HCT116 (cell line): ENCODE measurements around the gene CTNND2. TPM values are rescaled to one million over a fixed set of nuclear protein-coding genes. Genes with fewer than 3 reads are reported as not detected.

Experiments
- ATAC-seq: fragments of 200-7000 bp; cut with Tn5 transposase; 2 replicates; pipeline ENCODE4 v1.9.1; 2020; ENCODE audit warnings: mild to moderate bottlenecking, moderate library complexity
- BruUV-seq: library from RNA; stranded (reverse); fragments of 400-500 nt; replicated peaks from 2 replicates; lab custom pipeline; 2021; lab: Mats Ljungman, UMichigan
- CTCF ChIA-PET: fragments of 300-600 bp; sonication (Branson Sonifier 250); formaldehyde crosslinking; loops from one replicate; lab custom pipeline; 2021; ENCODE audit warnings: antibody characterized with exemption; lab: Charles Lee
- POLR2A ChIA-PET: fragments of 300-600, 350-600 bp; sonication (Branson Sonifier 250); formaldehyde crosslinking; loops from one replicate; lab custom pipeline; 2021; ENCODE audit warnings: antibody characterized with exemption; lab: Charles Lee
- RAD21 ChIA-PET, 2 experiments: fragments of 300-600 bp; sonication (Branson Sonifier 250); formaldehyde crosslinking; loops; one replicate each; lab custom pipeline; 2023; ENCODE audit warnings: low total read pairs in 2 of 2; ENCODE audit not compliant: uncharacterized antibody in 2 of 2, unreplicated experiment in 2 of 2, low non-redundant PET in 1 of 2; lab: Charles Lee
- DNase-seq: peaks from one replicate; pipeline ENCODE4 v3.0.0-alpha.2; 2010; ENCODE audit warnings: low read depth, low spot score
- H2AFZ ChIP-seq: fragments of 200-600 bp; shearing (Covaris generic), sonication (generic); 2 replicates; pipeline ENCODE4 v1.6.1; 2017; ENCODE audit warnings: low read depth, mixed run types, mixed read lengths, antibody characterized with exemption, low read length; ENCODE audit not compliant: poor library complexity, severe bottlenecking
- H3K27ac ChIP-seq: 2 replicates; pipeline ENCODE4 v1.5.1; 2012; ENCODE audit warnings: low read depth, low read length
- H3K27me3 ChIP-seq: fragments of 200-600 bp; sonication (generic); 2 replicates; pipeline ENCODE4 v1.6.1; 2016; ENCODE audit warnings: mixed run types, low read length, mixed read lengths; ENCODE audit not compliant: insufficient read depth
- H3K36me3 ChIP-seq, 2 experiments: fragments of 200-500 bp in 1 of 2; fragments of 200-600 bp in 1 of 2; sonication (Bioruptor generic) in 1 of 2; sonication (generic) in 1 of 2; 2 replicates each; pipeline versions ENCODE4 v1.5.1 to v1.6.1; 2014 to 2016; ENCODE audit warnings: low read length in 2 of 2, inconsistent platforms in 1 of 2, mixed read lengths in 1 of 2, mixed run types in 1 of 2; ENCODE audit not compliant: insufficient read depth in 2 of 2, control insufficient read depth in 1 of 2
- H3K4me1 ChIP-seq, 2 experiments: fragments of 200-600 bp in 1 of 2; sonication (generic) in 1 of 2; 2 replicates each; pipeline versions ENCODE4 v1.5.1 to v1.6.1; 2012 to 2017; ENCODE audit warnings: low read length in 2 of 2, inconsistent platforms in 1 of 2, mild to moderate bottlenecking in 1 of 2, mixed read lengths in 1 of 2, mixed run types in 1 of 2, moderate library complexity in 1 of 2; ENCODE audit not compliant: insufficient read depth in 2 of 2, control insufficient read depth in 1 of 2
- H3K4me2 ChIP-seq: fragments of 200-600 bp; sonication (generic); 2 replicates; pipeline ENCODE4 v1.6.1; 2017; ENCODE audit warnings: mixed run types, low read length, mixed read lengths
- H3K4me3 ChIP-seq, 2 experiments: fragments of 200-600 bp in 1 of 2; sonication (generic) in 1 of 2; replicated peaks in 1 of 2; 2 replicates each; pipeline ENCODE4 v1.5.1; 2011 to 2016; ENCODE audit warnings: low read length in 2 of 2, control low read depth in 1 of 2, low read depth in 1 of 2, mild to moderate bottlenecking in 1 of 2, mixed read lengths in 1 of 2, mixed run types in 1 of 2
- H3K79me2 ChIP-seq: fragments of 200-600 bp; sonication (generic); 2 replicates; pipeline ENCODE4 v1.6.1; 2017; ENCODE audit warnings: mild to moderate bottlenecking, mixed run types, low read length, moderate library complexity, mixed read lengths; ENCODE audit not compliant: insufficient read depth
- H3K9ac ChIP-seq: fragments of 200-600 bp; sonication (generic); 2 replicates; pipeline ENCODE4 v1.6.1; 2016; ENCODE audit warnings: low read length, mixed read lengths
- H3K9me2 ChIP-seq: fragments of 200-600 bp; sonication (generic), shearing (Covaris generic); 2 replicates; pipeline ENCODE4 v1.6.1; 2017; ENCODE audit warnings: mixed run types, mild to moderate bottlenecking, moderate library complexity; ENCODE audit not compliant: insufficient read depth
- H3K9me3 ChIP-seq, 2 experiments: fragments of 200-500 bp in 1 of 2; fragments of 200-600 bp in 1 of 2; sonication (Bioruptor generic) in 1 of 2; sonication (generic) in 1 of 2; 2 replicates each; pipeline ENCODE4 v1.6.1; 2014 to 2017; ENCODE audit warnings: low read length in 2 of 2, mixed read lengths in 2 of 2, inconsistent platforms in 1 of 2, low read depth in 1 of 2, mild to moderate bottlenecking in 1 of 2, mixed run types in 1 of 2, moderate library complexity in 1 of 2; ENCODE audit not compliant: control insufficient read depth in 1 of 2, insufficient read depth in 1 of 2
- H4K20me1 ChIP-seq: fragments of 200-600 bp; sonication (generic), shearing (Covaris generic); 2 replicates; pipeline ENCODE4 v1.6.1; 2017; ENCODE audit warnings: mixed run types, mild to moderate bottlenecking, moderate library complexity; ENCODE audit not compliant: insufficient read depth
- CBX3 ChIP-seq: IDR thresholded peaks from 2 replicates; pipeline ENCODE4 v1.6.1; 2012; ENCODE audit warnings: low read depth
- EGR1 ChIP-seq: IDR thresholded peaks from 2 replicates; pipeline ENCODE4 v1.6.1; 2012; ENCODE audit warnings: low read depth
- ELF1 ChIP-seq: IDR thresholded peaks from 2 replicates; pipeline ENCODE4 v1.6.1; 2012; ENCODE audit warnings: low read depth, borderline replicate concordance
- JUND ChIP-seq: IDR thresholded peaks from 2 replicates; pipeline ENCODE4 v1.6.1; 2012
- REST ChIP-seq: IDR thresholded peaks from 2 replicates; pipeline ENCODE4 v1.6.1; 2012; ENCODE audit warnings: low read depth
- SIN3A ChIP-seq: IDR thresholded peaks from 2 replicates; pipeline ENCODE4 v1.6.1; 2012; ENCODE audit warnings: low read depth
- SP1 ChIP-seq: IDR thresholded peaks from 2 replicates; pipeline ENCODE4 v1.6.1; 2012; ENCODE audit warnings: low read depth
- SRF ChIP-seq: IDR thresholded peaks from 2 replicates; pipeline ENCODE4 v1.6.1; 2012; ENCODE audit warnings: low read depth
- ZFX ChIP-seq: fragments of 450-650 bp; IDR thresholded peaks from 2 replicates; pipeline ENCODE4 v1.6.1; 2017
- ZNF274 ChIP-seq: fragments of 200-500 bp; sonication (Bioruptor generic); IDR thresholded peaks from 2 replicates; pipeline ENCODE4 v1.6.1; 2014; ENCODE audit warnings: mild to moderate bottlenecking, low read depth, low read length, inconsistent platforms
- intact Hi-C: fragments of 100-400 bp; cut with micrococcal nuclease; formaldehyde crosslinking; loops from 2 replicates; pipeline ENCODE4 v1.10.0; 2022
- total RNA-seq: library from RNA; stranded (reverse); gene quantifications from one replicate; pipeline ENCODE4 v1.2.1, GENCODE V29; 2021; ENCODE audit not compliant: unreplicated experiment
- TF ChIP-seq, protein P1 (sequence below): IDR thresholded peaks from 2 replicates; pipeline ENCODE4 v1.6.1; 2011; ENCODE audit warnings: mild to moderate bottlenecking, low read length, moderate library complexity; ENCODE audit not compliant: insufficient replicate concordance; ENCODE audit errors: extremely low read depth

CTNND2 gene
- total RNA-seq, 1 experiment from 2014 or later, result not detected

GRCh38 chr5:11595045-11595444 is 309.2 kb downstream of the CTNND2 start:
- no TSS peak for BruUV-seq
- no peak overlapping the region for H3K4me2 ChIP-seq
- no peaks in the 10 kb centered on the region for H3K79me2 ChIP-seq
- CTCF ChIA-PET, result no interaction called here
- H3K27me3 ChIP-seq, result no peaks in the 10 kb centered on the region
- no peaks in the 10 kb centered on the region for H3K36me3 ChIP-seq
- TF ChIP-seq ZFX (no peak), SRF (no peak), ZNF274 (no peak), EGR1 (no peak), SP1 (no peak), ELF1 (no peak), SIN3A (no peak), JUND (no peak), CBX3 (no peak)
- TF ChIP-seq, protein P1, sequence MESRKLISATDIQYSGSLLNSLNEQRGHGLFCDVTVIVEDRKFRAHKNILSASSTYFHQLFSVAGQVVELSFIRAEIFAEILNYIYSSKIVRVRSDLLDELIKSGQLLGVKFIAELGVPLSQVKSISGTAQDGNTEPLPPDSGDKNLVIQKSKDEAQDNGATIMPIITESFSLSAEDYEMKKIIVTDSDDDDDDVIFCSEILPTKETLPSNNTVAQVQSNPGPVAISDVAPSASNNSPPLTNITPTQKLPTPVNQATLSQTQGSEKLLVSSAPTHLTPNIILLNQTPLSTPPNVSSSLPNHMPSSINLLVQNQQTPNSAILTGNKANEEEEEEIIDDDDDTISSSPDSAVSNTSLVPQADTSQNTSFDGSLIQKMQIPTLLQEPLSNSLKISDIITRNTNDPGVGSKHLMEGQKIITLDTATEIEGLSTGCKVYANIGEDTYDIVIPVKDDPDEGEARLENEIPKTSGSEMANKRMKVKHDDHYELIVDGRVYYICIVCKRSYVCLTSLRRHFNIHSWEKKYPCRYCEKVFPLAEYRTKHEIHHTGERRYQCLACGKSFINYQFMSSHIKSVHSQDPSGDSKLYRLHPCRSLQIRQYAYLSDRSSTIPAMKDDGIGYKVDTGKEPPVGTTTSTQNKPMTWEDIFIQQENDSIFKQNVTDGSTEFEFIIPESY, result no peak
- DNase-seq (no peak), ATAC-seq (no peak)
- H3K9me3 ChIP-seq, result peaks cover 0 to 2% of the 10 kb centered on the region in 2 experiments; a peak in 2 of 4 replicates
- H3K4me3 ChIP-seq, result no peak overlapping the region
- H4K20me1 ChIP-seq, result no peaks in the 10 kb centered on the region
- no peak overlapping the region for H3K9ac ChIP-seq
- intact Hi-C loops, result no loop called here
- no peak overlapping the region for H3K27ac ChIP-seq
- no peaks in the 10 kb centered on the region for H3K9me2 ChIP-seq
- no peak overlapping the region for H2AFZ ChIP-seq
- no peaks in the 10 kb centered on the region for H3K4me1 ChIP-seq
- POLR2A ChIA-PET, result no interaction called here
- RAD21 ChIA-PET, result no interaction called here

DNA sequence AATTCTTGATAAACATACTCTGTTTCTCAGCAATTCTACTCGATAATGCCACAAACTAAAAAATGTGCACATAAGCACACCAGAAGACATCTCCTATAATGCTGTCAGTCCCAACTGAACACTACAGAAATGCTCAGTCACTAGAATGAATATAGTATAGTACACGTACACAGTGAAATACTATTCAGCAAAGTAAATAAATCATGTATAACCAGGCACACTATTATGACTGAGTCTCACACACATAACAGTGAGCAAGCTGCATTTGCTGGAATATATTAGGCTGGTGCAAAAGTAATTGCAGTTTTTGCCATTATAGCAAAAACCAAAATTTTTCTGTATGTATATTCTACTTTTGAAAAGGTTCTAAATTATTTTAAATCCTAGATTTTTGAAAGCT is 310.2 kb downstream of the CTNND2 start:
- no peak for ATAC-seq

More for the DNA sequence above, 310.2 kb downstream of the CTNND2 start:
- Histone ChIP-seq H3K4me3 (no peak overlapping the region), H3K4me1 (no peaks in the 10 kb centered on the region), H3K79me2 (no peaks in the 10 kb centered on the region), H2AFZ (no peak overlapping the region), H3K27me3 (no peaks in the 10 kb centered on the region), H3K9ac (no peak overlapping the region), H3K36me3 (no peaks in the 10 kb centered on the region), H3K9me3 (peaks cover under 1 to 4% of the 10 kb centered on the region in 2 experiments; a peak in 2 of 4 replicates), H3K9me2 (no peaks in the 10 kb centered on the region), H3K4me2 (no peak overlapping the region), H4K20me1 (no peaks in the 10 kb centered on the region), H3K27ac (no peak overlapping the region)
- intact Hi-C loops, result no loop called here
- ChIA-PET RAD21 (no interaction called here), CTCF (no interaction called here), POLR2A (no interaction called here)
- no peak for DNase-seq
- TF ChIP-seq ELF1 (no peak), REST (no peak)
- no TSS peak for BruUV-seq
